Ramos (cell line): ENCODE measurements around the gene NDUFC2.
"Not testable (repeated sequence)": the region's sequence is repeated elsewhere in the genome, so short reads cannot be mapped to it uniquely, and the experiment has no call there.

Experiments used
- in situ Hi-C: fragments of 300-500 bp; cut with MboI; formaldehyde crosslinking; loops from one replicate; pipeline ENCODE4 v1.14.3; 2022; ENCODE audit warnings: low sequenced_read_pairs; ENCODE audit not compliant: unreplicated experiment

Gene NDUFC2

GRCh38 chr11:78079232-78080083, at the start of gene NDUFC2:
Gene NDUFC2 (minus strand): TSS chr11:78079862. CDS start chr11:78079744, 118 bp downstream.
- in situ Hi-C loops = no loop called here

GRCh38 chr11:78127403-78127802, 47.7 kb upstream of the NDUFC2 start:
- in situ Hi-C loops = no loop called here

- in situ Hi-C loops = no loop called here
These were observed 33.1 kb upstream of the NDUFC2 start for GRCh38 chr11:78112582-78113275.

GRCh38 chr11:78111298-78111697, 31.6 kb upstream of the NDUFC2 start:
- in situ Hi-C loops = no loop called here

- in situ Hi-C loops = no loop called here
These were observed 31.2 kb upstream of the NDUFC2 start for GRCh38 chr11:78110830-78111229.

GRCh38 chr11:78110351-78110750, 30.7 kb upstream of the NDUFC2 start:
- in situ Hi-C loops = no loop called here

GRCh38 chr11:78109081-78110015, 29.7 kb upstream of the NDUFC2 start:
- in situ Hi-C loops = no loop called here

- in situ Hi-C loops = no loop called here
These were observed 21.2 kb upstream of the NDUFC2 start for GRCh38 chr11:78100676-78101472.

GRCh38 chr11:78100261-78100660, 20.6 kb upstream of the NDUFC2 start:
- in situ Hi-C loops = no loop called here

- in situ Hi-C loops = no loop called here
These were observed 20.0 kb upstream of the NDUFC2 start for GRCh38 chr11:78099666-78100065.

GRCh38 chr11:78097666-78098385, 18.2 kb upstream of the NDUFC2 start:
- in situ Hi-C loops = no loop called here

GRCh38 chr11:78094250-78094649, 14.6 kb upstream of the NDUFC2 start:
- in situ Hi-C loops = no loop called here

- in situ Hi-C loops = not testable (repeated sequence)
These were observed 6.9 kb upstream of the NDUFC2 start for GRCh38 chr11:78086521-78087074.

- in situ Hi-C loops = no loop called here
These were observed 6.3 kb upstream of the NDUFC2 start for GRCh38 chr11:78085972-78086371.

GRCh38 chr11:78084506-78084905, 4.8 kb upstream of the NDUFC2 start:
- in situ Hi-C loops = not testable (repeated sequence)

- in situ Hi-C loops = no loop called here
These were observed 3.4 kb upstream of the NDUFC2 start for GRCh38 chr11:78083021-78083420.

- in situ Hi-C loops = no loop called here
These were observed 2.5 kb upstream of the NDUFC2 start for GRCh38 chr11:78082146-78082545.

- in situ Hi-C loops = no loop called here
These were observed 1.9 kb upstream of the NDUFC2 start for GRCh38 chr11:78081583-78081982.
